Ovary (tissue), 3 donors: Measurements from ENCODE around the gene ABCC4.

Experiments used
- CTCF ChIP-seq, 3 donors: fragments of 450-650 bp in 2 of 3; fragments of 200-600 bp in 1 of 3; IDR thresholded peaks; one replicate each; pipeline versions ENCODE4 v1.5.1 to v1.8.0; 2016 to 2022; ENCODE audit warnings: antibody characterized with exemption in 3 of 3, mild to moderate bottlenecking in 1 of 3
- POLR2A ChIP-seq: fragments of 450-650 bp; IDR thresholded peaks from one replicate; pipeline ENCODE4 v1.6.1; 2017; ENCODE audit warnings: antibody characterized with exemption, mild to moderate bottlenecking, moderate library complexity
- donor health status: DM: no; HTN: no; CAD: no.

DNA sequence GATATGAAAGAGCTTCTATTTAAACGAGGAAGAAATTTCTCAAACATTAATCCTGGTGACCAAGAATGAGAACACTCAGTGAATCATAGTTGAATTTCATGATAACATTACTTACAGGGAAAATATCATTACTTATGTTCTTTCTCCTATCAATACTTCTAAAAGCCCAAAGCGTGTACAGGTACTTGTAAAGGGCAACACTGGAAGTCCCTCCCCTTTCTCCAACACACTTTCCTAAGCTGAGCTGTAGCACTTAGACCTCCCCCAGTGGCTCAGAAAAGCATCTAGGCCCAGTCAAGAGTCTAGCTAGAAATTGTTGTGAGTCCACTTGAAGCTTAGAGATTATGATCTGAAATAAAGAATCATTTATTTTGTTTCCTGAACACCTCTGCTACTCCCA is 150.7 kb downstream of the ABCC4 start:
- TF ChIP-seq CTCF (IDR thresholded peaks at IDR 0.05): no peak
- TF ChIP-seq POLR2A: no peak
